HepG2 (cell line): Measurements from ENCODE around the gene PTPN18. TPM values are rescaled to one million over a fixed set of nuclear protein-coding genes. Genes with fewer than 3 reads are reported as not detected.

Experiments
- CREM ChIP-seq, 2 experiments: sonication (generic) in 1 of 2; formaldehyde crosslinking in 1 of 2; IDR thresholded peaks; 2 replicates each; pipeline versions ENCODE4 v1.4.0 to v1.6.1; 2016 to 2020; ENCODE audit warnings: antibody characterized with exemption in 1 of 2, mild to moderate bottlenecking in 1 of 2, missing genetic modification reagents in 1 of 2
- SP5 ChIP-seq: IDR thresholded peaks from 2 replicates; pipeline ENCODE4 v1.6.1; 2016; ENCODE audit warnings: low read depth, borderline replicate concordance
- ZNF274 ChIP-seq: sonication (generic); formaldehyde crosslinking; IDR thresholded peaks from 2 replicates; pipeline ENCODE4 v1.5.1; 2020; ENCODE audit warnings: mild to moderate bottlenecking, missing genetic modification reagents
- ZNF607 ChIP-seq: sonication (generic); formaldehyde crosslinking; IDR thresholded peaks from 2 replicates; pipeline ENCODE4 v1.5.1; 2020; ENCODE audit warnings: missing genetic modification reagents, mild to moderate bottlenecking, borderline replicate concordance
- ZNF740 ChIP-seq: sonication (generic); formaldehyde crosslinking; IDR thresholded peaks from 2 replicates; pipeline ENCODE4 v1.4.0; 2020; ENCODE audit warnings: missing genetic modification reagents
- polyA plus RNA-seq, 8 experiments: library from polyadenylated mRNA; depleted of rRNA in 3 of 8; stranded (reverse) in 7 of 8; unstranded in 1 of 8; fragments of >200 nt; fragmentation: Illumina TruSeq in 4 of 8; extraction: Trizol in 4 of 8; gene quantifications; 2 replicates each; pipeline versions ENCODE4 v1.2.1 to v1.2.3, GENCODE V29; 2011 to 2016; ENCODE audit warnings: low read depth in 4 of 8, missing spikeins in 1 of 8, mixed read lengths in 1 of 8; ENCODE audit not compliant: insufficient read depth in 1 of 8
- total RNA-seq, 5 experiments: library from RNA; depleted of rRNA; stranded (reverse); fragments of >200 nt; fragmentation: Illumina TruSeq; extraction: Trizol; gene quantifications; 2 replicates each; pipeline ENCODE4 v1.2.3, GENCODE V29; 2016; ENCODE audit warnings: low read depth in 1 of 5
- TF ChIP-seq, protein P1 (sequence below): sonication (generic); formaldehyde crosslinking; IDR thresholded peaks from 2 replicates; pipeline ENCODE4 v1.8.1; 2023; ENCODE audit warnings: missing genetic modification reagents, inconsistent platforms, borderline replicate concordance
- TF ChIP-seq, protein P2 (sequence below): IDR thresholded peaks from 2 replicates; pipeline ENCODE4 v1.6.1; 2016; ENCODE audit warnings: low read depth, missing genetic modification reagents, missing compliant biosample characterization
- TF ChIP-seq, protein P3 (sequence below): sonication (generic); formaldehyde crosslinking; IDR thresholded peaks from 2 replicates; pipeline ENCODE4 v1.5.0; 2020; ENCODE audit warnings: mild to moderate bottlenecking, missing genetic modification reagents, borderline replicate concordance

Gene PTPN18
- total and polyA plus RNA-seq, 2 of the 13 experiments (the other 11 are each of a cell fraction or from before 2014, with no cell fraction given) = 14.8 to 39.6 TPM

DNA sequence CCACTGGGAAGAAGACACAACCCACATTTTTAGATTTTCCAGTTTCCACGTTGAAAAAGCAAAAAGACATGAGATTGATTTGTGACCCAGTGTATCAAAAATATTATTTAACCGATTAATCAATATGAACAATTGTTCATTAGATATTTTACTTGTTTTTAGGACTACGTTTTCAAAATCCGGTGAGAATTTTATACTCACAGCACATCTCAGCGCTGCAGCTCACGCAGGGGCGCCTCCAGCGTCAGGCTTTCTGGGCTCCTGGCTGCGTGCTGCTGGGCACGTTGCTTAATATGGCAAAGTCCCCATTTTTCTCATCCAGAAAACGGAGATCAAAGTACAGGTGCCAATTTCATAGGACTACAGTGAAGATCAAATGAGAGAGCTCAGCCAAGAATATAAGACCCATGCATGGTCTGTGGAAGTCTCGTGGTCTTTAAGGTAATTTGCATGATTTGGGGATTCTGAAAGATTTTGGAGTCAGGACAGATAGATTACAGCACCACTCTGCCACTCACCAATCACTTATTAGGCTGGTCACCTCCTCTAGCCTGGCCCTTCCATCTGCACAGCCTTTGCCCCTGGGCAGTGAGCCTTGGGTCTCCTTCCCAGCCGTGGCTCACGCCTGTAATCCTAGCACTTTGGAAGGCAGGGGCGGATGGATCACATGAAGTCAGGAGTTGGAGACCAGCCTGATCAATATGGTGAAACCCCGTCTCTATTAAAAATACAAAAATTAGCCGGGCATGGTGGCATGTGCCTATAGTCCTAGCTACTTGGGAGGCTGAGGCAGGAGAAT is 36.2 kb downstream of the PTPN18 start (continued):
- TF ChIP-seq, protein P1, sequence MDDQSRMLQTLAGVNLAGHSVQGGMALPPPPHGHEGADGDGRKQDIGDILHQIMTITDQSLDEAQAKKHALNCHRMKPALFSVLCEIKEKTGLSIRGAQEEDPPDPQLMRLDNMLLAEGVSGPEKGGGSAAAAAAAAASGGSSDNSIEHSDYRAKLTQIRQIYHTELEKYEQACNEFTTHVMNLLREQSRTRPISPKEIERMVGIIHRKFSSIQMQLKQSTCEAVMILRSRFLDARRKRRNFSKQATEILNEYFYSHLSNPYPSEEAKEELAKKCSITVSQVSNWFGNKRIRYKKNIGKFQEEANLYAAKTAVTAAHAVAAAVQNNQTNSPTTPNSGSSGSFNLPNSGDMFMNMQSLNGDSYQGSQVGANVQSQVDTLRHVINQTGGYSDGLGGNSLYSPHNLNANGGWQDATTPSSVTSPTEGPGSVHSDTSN (CRISPR knock-in tag) = no peak
- TF ChIP-seq SP5 (CRISPR knock-in tag) (no peak), ZNF274 (peak; percentile 43; the same call in 1 of the 2 replicates), CREM (IDR thresholded peaks at IDR 0.05) (no peak; the same call in 1 of the 2 replicates), CREM (CRISPR knock-in tag; IDR thresholded peaks at IDR 0.05) (no peak), ZNF607 (peak; percentile 32; the same call in 1 of the 2 replicates), ZNF740 (CRISPR knock-in tag) (no peak)
- TF ChIP-seq, protein P2, sequence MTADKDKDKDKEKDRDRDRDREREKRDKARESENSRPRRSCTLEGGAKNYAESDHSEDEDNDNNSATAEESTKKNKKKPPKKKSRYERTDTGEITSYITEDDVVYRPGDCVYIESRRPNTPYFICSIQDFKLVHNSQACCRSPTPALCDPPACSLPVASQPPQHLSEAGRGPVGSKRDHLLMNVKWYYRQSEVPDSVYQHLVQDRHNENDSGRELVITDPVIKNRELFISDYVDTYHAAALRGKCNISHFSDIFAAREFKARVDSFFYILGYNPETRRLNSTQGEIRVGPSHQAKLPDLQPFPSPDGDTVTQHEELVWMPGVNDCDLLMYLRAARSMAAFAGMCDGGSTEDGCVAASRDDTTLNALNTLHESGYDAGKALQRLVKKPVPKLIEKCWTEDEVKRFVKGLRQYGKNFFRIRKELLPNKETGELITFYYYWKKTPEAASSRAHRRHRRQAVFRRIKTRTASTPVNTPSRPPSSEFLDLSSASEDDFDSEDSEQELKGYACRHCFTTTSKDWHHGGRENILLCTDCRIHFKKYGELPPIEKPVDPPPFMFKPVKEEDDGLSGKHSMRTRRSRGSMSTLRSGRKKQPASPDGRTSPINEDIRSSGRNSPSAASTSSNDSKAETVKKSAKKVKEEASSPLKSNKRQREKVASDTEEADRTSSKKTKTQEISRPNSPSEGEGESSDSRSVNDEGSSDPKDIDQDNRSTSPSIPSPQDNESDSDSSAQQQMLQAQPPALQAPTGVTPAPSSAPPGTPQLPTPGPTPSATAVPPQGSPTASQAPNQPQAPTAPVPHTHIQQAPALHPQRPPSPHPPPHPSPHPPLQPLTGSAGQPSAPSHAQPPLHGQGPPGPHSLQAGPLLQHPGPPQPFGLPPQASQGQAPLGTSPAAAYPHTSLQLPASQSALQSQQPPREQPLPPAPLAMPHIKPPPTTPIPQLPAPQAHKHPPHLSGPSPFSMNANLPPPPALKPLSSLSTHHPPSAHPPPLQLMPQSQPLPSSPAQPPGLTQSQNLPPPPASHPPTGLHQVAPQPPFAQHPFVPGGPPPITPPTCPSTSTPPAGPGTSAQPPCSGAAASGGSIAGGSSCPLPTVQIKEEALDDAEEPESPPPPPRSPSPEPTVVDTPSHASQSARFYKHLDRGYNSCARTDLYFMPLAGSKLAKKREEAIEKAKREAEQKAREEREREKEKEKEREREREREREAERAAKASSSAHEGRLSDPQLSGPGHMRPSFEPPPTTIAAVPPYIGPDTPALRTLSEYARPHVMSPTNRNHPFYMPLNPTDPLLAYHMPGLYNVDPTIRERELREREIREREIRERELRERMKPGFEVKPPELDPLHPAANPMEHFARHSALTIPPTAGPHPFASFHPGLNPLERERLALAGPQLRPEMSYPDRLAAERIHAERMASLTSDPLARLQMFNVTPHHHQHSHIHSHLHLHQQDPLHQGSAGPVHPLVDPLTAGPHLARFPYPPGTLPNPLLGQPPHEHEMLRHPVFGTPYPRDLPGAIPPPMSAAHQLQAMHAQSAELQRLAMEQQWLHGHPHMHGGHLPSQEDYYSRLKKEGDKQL (CRISPR knock-in tag) = no peak
- TF ChIP-seq, protein P3, sequence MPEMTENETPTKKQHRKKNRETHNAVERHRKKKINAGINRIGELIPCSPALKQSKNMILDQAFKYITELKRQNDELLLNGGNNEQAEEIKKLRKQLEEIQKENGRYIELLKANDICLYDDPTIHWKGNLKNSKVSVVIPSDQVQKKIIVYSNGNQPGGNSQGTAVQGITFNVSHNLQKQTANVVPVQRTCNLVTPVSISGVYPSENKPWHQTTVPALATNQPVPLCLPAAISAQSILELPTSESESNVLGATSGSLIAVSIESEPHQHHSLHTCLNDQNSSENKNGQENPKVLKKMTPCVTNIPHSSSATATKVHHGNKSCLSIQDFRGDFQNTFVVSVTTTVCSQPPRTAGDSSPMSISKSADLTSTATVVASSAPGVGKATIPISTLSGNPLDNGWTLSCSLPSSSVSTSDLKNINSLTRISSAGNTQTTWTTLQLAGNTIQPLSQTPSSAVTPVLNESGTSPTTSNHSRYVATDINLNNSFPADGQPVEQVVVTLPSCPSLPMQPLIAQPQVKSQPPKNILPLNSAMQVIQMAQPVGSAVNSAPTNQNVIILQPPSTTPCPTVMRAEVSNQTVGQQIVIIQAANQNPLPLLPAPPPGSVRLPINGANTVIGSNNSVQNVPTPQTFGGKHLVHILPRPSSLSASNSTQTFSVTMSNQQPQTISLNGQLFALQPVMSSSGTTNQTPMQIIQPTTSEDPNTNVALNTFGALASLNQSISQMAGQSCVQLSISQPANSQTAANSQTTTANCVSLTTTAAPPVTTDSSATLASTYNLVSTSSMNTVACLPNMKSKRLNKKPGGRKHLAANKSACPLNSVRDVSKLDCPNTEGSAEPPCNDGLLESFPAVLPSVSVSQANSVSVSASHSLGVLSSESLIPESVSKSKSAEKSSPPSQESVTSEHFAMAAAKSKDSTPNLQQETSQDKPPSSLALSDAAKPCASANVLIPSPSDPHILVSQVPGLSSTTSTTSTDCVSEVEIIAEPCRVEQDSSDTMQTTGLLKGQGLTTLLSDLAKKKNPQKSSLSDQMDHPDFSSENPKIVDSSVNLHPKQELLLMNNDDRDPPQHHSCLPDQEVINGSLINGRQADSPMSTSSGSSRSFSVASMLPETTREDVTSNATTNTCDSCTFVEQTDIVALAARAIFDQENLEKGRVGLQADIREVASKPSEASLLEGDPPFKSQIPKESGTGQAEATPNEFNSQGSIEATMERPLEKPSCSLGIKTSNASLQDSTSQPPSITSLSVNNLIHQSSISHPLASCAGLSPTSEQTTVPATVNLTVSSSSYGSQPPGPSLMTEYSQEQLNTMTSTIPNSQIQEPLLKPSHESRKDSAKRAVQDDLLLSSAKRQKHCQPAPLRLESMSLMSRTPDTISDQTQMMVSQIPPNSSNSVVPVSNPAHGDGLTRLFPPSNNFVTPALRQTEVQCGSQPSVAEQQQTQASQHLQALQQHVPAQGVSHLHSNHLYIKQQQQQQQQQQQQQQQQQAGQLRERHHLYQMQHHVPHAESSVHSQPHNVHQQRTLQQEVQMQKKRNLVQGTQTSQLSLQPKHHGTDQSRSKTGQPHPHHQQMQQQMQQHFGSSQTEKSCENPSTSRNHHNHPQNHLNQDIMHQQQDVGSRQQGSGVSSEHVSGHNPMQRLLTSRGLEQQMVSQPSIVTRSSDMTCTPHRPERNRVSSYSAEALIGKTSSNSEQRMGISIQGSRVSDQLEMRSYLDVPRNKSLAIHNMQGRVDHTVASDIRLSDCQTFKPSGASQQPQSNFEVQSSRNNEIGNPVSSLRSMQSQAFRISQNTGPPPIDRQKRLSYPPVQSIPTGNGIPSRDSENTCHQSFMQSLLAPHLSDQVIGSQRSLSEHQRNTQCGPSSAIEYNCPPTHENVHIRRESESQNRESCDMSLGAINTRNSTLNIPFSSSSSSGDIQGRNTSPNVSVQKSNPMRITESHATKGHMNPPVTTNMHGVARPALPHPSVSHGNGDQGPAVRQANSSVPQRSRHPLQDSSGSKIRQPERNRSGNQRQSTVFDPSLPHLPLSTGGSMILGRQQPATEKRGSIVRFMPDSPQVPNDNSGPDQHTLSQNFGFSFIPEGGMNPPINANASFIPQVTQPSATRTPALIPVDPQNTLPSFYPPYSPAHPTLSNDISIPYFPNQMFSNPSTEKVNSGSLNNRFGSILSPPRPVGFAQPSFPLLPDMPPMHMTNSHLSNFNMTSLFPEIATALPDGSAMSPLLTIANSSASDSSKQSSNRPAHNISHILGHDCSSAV (CRISPR knock-in tag) = no peak
